T-helper 1 cell treated with Interleukin-12 subunit alpha and Interleukin-12 subunit beta and Interleukin-4 antibody, amounts not matched to agents 30 μg/mL and 1 μg/mL, for 36 hours (primary cell): Measurements from ENCODE around the gene PRKG1.
"Not testable (repeated sequence)": the region's sequence is repeated elsewhere in the genome, so short reads cannot be mapped to it uniquely, and the experiment has no call there.

ENCODE experiments used
- H3K27ac Mint-ChIP-seq: one replicate; pipeline ENCODE4 v1.8.0; 2021; ENCODE audit warnings: mild to moderate bottlenecking, mixed read lengths
- H3K27me3 Mint-ChIP-seq: one replicate; pipeline ENCODE4 v1.8.0; 2021; ENCODE audit warnings: low read depth, mixed read lengths
- H3K36me3 Mint-ChIP-seq: one replicate; pipeline ENCODE4 v1.8.0; 2021; ENCODE audit warnings: low read depth, mixed read lengths
- H3K4me1 Mint-ChIP-seq: one replicate; pipeline ENCODE4 v1.8.0; 2021; ENCODE audit warnings: low read depth, mixed read lengths
- H3K4me3 Mint-ChIP-seq: one replicate; pipeline ENCODE4 v1.8.0; 2021; ENCODE audit warnings: mild to moderate bottlenecking, moderate library complexity, mixed read lengths
- H3K9me3 Mint-ChIP-seq: one replicate; pipeline ENCODE4 v1.8.0; 2021; ENCODE audit warnings: mixed read lengths

PRKG1 gene

GRCh38 chr10:51159841-51160240 is 85.6 kb downstream of the PRKG1 start:
- peaks cover 2% of the 10 kb centered on the region for H3K9me3 Mint-ChIP-seq

GRCh38 chr10:51162002-51162401 is 87.7 kb downstream of the PRKG1 start:
- Mint-ChIP-seq H3K4me3 (no peak overlapping the region), H3K27ac (no peak overlapping the region), H3K9me3 (peaks cover 2% of the 10 kb centered on the region), H3K36me3 (no peaks in the 10 kb centered on the region), H3K27me3 (no peaks in the 10 kb centered on the region), H3K4me1 (no peaks in the 10 kb centered on the region)

More at GRCh38 chr10:51159841-51160240, 85.6 kb downstream of the PRKG1 start:
- H3K27ac Mint-ChIP-seq = no peak overlapping the region
- no peaks in the 10 kb centered on the region for H3K36me3 Mint-ChIP-seq
- H3K4me3 Mint-ChIP-seq = no peak overlapping the region
- H3K27me3 Mint-ChIP-seq = no peaks in the 10 kb centered on the region
- no peaks in the 10 kb centered on the region for H3K4me1 Mint-ChIP-seq

GRCh38 chr10:51163380-51164049 is 89.2 kb downstream of the PRKG1 start:
- not testable (repeated sequence) for H3K9me3 Mint-ChIP-seq, H3K4me3 Mint-ChIP-seq, H3K27me3 Mint-ChIP-seq, H3K36me3 Mint-ChIP-seq, H3K4me1 Mint-ChIP-seq, H3K27ac Mint-ChIP-seq

GRCh38 chr10:51168086-51168815 is 94.0 kb downstream of the PRKG1 start:
- no peak overlapping the region for H3K4me3 Mint-ChIP-seq
- H3K27ac Mint-ChIP-seq = no peak overlapping the region
- no peaks in the 10 kb centered on the region for H3K9me3 Mint-ChIP-seq
- H3K36me3 Mint-ChIP-seq = no peaks in the 10 kb centered on the region
- no peaks in the 10 kb centered on the region for H3K4me1 Mint-ChIP-seq
- no peaks in the 10 kb centered on the region for H3K27me3 Mint-ChIP-seq

- Mint-ChIP-seq H3K36me3 (no peaks in the 10 kb centered on the region), H3K9me3 (no peaks in the 10 kb centered on the region), H3K27ac (no peak overlapping the region), H3K27me3 (no peaks in the 10 kb centered on the region), H3K4me1 (no peaks in the 10 kb centered on the region), H3K4me3 (no peak overlapping the region)
These were observed 94.8 kb downstream of the PRKG1 start for GRCh38 chr10:51169111-51169510.

- H3K27me3 Mint-ChIP-seq = no peaks in the 10 kb centered on the region
- no peak overlapping the region for H3K27ac Mint-ChIP-seq
- H3K36me3 Mint-ChIP-seq = no peaks in the 10 kb centered on the region
- H3K9me3 Mint-ChIP-seq = no peaks in the 10 kb centered on the region
- no peaks in the 10 kb centered on the region for H3K4me1 Mint-ChIP-seq
- H3K4me3 Mint-ChIP-seq = no peak overlapping the region
These were observed 96.4 kb downstream of the PRKG1 start for GRCh38 chr10:51170518-51171245.

GRCh38 chr10:51171946-51172345 is 97.7 kb downstream of the PRKG1 start:
- no peak overlapping the region for H3K27ac Mint-ChIP-seq
- H3K4me3 Mint-ChIP-seq = no peak overlapping the region
- no peaks in the 10 kb centered on the region for H3K4me1 Mint-ChIP-seq
- H3K36me3 Mint-ChIP-seq = no peaks in the 10 kb centered on the region
- no peaks in the 10 kb centered on the region for H3K9me3 Mint-ChIP-seq
- no peaks in the 10 kb centered on the region for H3K27me3 Mint-ChIP-seq

- Mint-ChIP-seq H3K9me3 (no peaks in the 10 kb centered on the region), H3K36me3 (no peaks in the 10 kb centered on the region), H3K4me3 (no peak overlapping the region), H3K4me1 (no peaks in the 10 kb centered on the region), H3K27me3 (no peaks in the 10 kb centered on the region), H3K27ac (no peak overlapping the region)
These were observed 102.8 kb downstream of the PRKG1 start for GRCh38 chr10:51176976-51177695.

GRCh38 chr10:51178634-51179033 is 104.3 kb downstream of the PRKG1 start:
- no peak overlapping the region for H3K27ac Mint-ChIP-seq
- no peak overlapping the region for H3K4me3 Mint-ChIP-seq
- no peaks in the 10 kb centered on the region for H3K36me3 Mint-ChIP-seq
- no peaks in the 10 kb centered on the region for H3K9me3 Mint-ChIP-seq
- no peaks in the 10 kb centered on the region for H3K27me3 Mint-ChIP-seq
- no peaks in the 10 kb centered on the region for H3K4me1 Mint-ChIP-seq

GRCh38 chr10:51180141-51180540 is 105.9 kb downstream of the PRKG1 start:
- H3K27ac Mint-ChIP-seq = no peak overlapping the region
- H3K36me3 Mint-ChIP-seq = no peaks in the 10 kb centered on the region
- H3K9me3 Mint-ChIP-seq = no peaks in the 10 kb centered on the region
- no peaks in the 10 kb centered on the region for H3K4me1 Mint-ChIP-seq
- H3K27me3 Mint-ChIP-seq = no peaks in the 10 kb centered on the region
- H3K4me3 Mint-ChIP-seq = no peak overlapping the region

- Mint-ChIP-seq H3K36me3 (no peaks in the 10 kb centered on the region), H3K4me1 (no peaks in the 10 kb centered on the region), H3K27me3 (no peaks in the 10 kb centered on the region), H3K4me3 (no peak overlapping the region), H3K9me3 (no peaks in the 10 kb centered on the region), H3K27ac (no peak overlapping the region)
These were observed 109.5 kb downstream of the PRKG1 start for GRCh38 chr10:51183783-51184182.

GRCh38 chr10:51186361-51186760 is 112.1 kb downstream of the PRKG1 start:
- Mint-ChIP-seq H3K27ac (no peak overlapping the region), H3K9me3 (no peaks in the 10 kb centered on the region), H3K36me3 (no peaks in the 10 kb centered on the region), H3K4me1 (no peaks in the 10 kb centered on the region), H3K4me3 (no peak overlapping the region), H3K27me3 (no peaks in the 10 kb centered on the region)

GRCh38 chr10:51188008-51188407 is 113.7 kb downstream of the PRKG1 start:
- no peak overlapping the region for H3K27ac Mint-ChIP-seq
- H3K9me3 Mint-ChIP-seq = no peaks in the 10 kb centered on the region
- H3K36me3 Mint-ChIP-seq = no peaks in the 10 kb centered on the region
- no peaks in the 10 kb centered on the region for H3K4me1 Mint-ChIP-seq
- H3K27me3 Mint-ChIP-seq = no peaks in the 10 kb centered on the region
- H3K4me3 Mint-ChIP-seq = no peak overlapping the region

- Mint-ChIP-seq H3K36me3 (no peaks in the 10 kb centered on the region), H3K27me3 (no peaks in the 10 kb centered on the region), H3K4me1 (no peaks in the 10 kb centered on the region), H3K4me3 (no peak overlapping the region), H3K9me3 (no peaks in the 10 kb centered on the region), H3K27ac (no peak overlapping the region)
These were observed 114.6 kb downstream of the PRKG1 start for GRCh38 chr10:51188866-51189265.
